Measurements from ENCODE around the gene FAM210B.

Gene FAM210B

DNA sequence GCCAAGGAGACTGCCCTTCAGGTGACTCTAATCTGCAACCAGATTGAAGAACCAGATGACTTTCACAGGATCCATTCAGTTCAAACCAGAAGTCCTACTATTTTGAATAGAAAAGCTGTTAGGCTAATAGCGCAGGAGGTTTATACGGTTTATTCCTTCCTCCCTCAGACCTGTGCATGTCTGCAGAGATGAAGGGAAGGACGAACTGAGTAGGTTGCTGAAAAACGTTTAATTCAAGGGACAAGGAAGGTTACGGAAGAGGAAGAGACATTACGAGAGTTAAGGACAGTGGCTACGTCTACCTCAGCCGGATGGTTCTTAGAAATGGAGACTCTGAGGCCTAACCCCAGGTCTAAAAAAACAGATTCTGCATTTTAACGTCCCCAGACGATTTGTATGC is 32.3 kb downstream of the FAM210B start:
- peak overlapping the region; percentile 93 for H3K9ac ChIP-seq (ENCODE audit: low read length)
- H3K36me3 ChIP-seq (ENCODE audit: low read length): peaks cover 29% of the 10 kb centered on the region; the same call in 1 of the 2 replicates
- H3F3A ChIP-seq (ENCODE audit: insufficient read depth): no peaks in the 10 kb centered on the region
- H3K27ac ChIP-seq (ENCODE audit: low read depth, low read length): peak overlapping the region; percentile 86
- peak overlapping the region; percentile 99 for H3K4me3 ChIP-seq (ENCODE audit: insufficient read depth, low read length, poor library complexity, severe bottlenecking)
- H3K9me3 ChIP-seq (ENCODE audit: insufficient read depth, low read length): no peaks in the 10 kb centered on the region
- H3K9me2 ChIP-seq (replicated peaks; ENCODE audit: insufficient read depth, low read length): no peaks in the 10 kb centered on the region
- peaks cover 86% of the 10 kb centered on the region for H3K79me2 ChIP-seq (ENCODE audit: insufficient read depth, low read length)
- 0 out of 2 replicates have a peak, but pooled peaks cover 4% of the 10 kb centered on the region for H4K20me1 ChIP-seq (ENCODE audit: low read depth, low read length)
- peak overlapping the region; percentile 66 for H3K4me2 ChIP-seq (ENCODE audit: low read depth, low read length, poor library complexity, severe bottlenecking)
- no peak overlapping the region for H2AFZ ChIP-seq (ENCODE audit: low read depth, low read length, severe bottlenecking)
- TF ChIP-seq EZH2phosphoT487 (conservative IDR thresholded peaks at IDR 0.05; ENCODE audit: low read length): no peak
- TF ChIP-seq, protein P1, sequence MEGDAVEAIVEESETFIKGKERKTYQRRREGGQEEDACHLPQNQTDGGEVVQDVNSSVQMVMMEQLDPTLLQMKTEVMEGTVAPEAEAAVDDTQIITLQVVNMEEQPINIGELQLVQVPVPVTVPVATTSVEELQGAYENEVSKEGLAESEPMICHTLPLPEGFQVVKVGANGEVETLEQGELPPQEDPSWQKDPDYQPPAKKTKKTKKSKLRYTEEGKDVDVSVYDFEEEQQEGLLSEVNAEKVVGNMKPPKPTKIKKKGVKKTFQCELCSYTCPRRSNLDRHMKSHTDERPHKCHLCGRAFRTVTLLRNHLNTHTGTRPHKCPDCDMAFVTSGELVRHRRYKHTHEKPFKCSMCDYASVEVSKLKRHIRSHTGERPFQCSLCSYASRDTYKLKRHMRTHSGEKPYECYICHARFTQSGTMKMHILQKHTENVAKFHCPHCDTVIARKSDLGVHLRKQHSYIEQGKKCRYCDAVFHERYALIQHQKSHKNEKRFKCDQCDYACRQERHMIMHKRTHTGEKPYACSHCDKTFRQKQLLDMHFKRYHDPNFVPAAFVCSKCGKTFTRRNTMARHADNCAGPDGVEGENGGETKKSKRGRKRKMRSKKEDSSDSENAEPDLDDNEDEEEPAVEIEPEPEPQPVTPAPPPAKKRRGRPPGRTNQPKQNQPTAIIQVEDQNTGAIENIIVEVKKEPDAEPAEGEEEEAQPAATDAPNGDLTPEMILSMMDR (IDR thresholded peaks at IDR 0.05; ENCODE audit: insufficient read depth, low read length, poor library complexity, severe bottlenecking): no peak
- H3K27me3 ChIP-seq (ENCODE audit: low read length): no peaks in the 10 kb centered on the region

DNA sequence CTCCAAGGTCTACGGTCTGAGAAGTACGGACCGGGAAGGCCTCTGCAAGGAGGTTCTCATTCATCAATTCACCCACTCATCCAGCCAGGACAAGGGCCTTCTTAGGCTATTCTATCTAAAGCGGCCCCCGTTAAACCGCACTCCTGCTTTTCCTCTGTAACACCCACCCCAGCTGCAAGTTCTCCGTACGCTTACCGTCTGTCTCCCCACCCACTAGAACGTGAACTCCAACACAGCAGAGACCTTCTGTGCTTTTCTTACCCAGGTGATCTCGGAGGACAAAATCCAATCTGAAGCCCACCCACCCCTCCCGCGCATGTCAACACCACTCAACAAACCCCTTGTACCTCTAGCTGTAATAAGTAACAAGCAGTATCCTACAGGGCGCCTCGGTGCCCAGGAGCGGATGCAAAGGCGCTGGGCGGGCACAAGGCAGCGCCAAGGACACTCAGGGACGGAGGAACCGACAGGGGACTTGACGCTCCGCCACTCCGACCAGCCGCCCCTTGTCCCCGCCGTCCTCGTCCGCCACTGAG is 32.9 kb downstream of the FAM210B start:
- 0 out of 2 replicates have a peak, but pooled peaks cover 1% of the 10 kb centered on the region for H4K20me1 ChIP-seq (ENCODE audit: low read depth, low read length)
- H2AFZ ChIP-seq (ENCODE audit: low read depth, low read length, severe bottlenecking): no peak overlapping the region

DNA sequence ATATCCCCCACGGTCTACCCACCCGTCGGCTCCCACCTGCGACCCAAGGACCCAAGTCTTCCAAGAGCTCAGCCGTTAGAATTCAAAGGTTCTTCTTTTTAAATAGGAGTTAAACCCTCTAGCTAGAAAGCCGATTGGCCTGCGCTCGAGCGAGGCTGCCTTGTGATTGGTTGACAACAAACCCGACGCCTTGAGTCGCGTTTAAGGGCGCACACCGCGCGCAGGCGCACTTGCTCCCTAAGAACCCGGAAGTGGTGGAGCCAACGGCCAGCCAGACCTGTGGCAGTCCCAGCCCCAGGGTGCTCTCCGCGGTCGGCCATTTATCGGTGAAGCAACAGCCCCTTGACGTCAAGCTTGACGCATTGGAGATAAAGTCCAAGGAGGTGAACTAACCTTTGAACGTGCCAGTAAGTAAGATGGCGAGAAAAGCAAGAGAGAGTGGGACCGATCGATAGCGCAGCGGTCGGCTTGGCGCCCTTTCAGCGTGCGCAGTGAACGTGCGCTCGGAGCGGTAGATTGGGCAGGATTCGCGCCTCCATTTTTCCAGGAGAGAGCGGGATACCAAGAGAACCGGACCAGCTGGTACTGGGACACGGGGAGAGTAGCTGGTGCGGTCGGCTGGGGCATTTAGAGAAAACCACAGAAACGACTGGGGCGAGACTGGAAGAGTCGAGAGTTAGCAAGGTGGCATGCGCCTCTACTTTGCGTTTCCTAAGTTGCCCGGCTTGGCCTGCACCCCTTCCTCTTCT is 33.5 kb downstream of the FAM210B start, which contains the start of the genes AURKA and CSTF1:
TSS of gene AURKA (minus strand) at position 84 of the 749 bp plus-strand sequence. CDS start 4,018 bp downstream, outside the sequence.
TSS of gene CSTF1 (plus strand) at position 514 of the 749 bp plus-strand sequence. CDS start 2,908 bp downstream, outside the sequence.
- Histone ChIP-seq H3K9ac (ENCODE audit: low read length) (peak within 1 kb of the TSS; percentile 93), H3K9me3 (ENCODE audit: insufficient read depth, low read length) (no peaks in the 10 kb centered on the region), H3K27me3 (ENCODE audit: low read length) (no peaks in the 10 kb centered on the region), H3K36me3 (ENCODE audit: low read length) (peaks cover 32% of the 10 kb centered on the region), H4K20me1 (ENCODE audit: low read depth, low read length) (no peaks in the 10 kb centered on the region), H3K79me2 (ENCODE audit: insufficient read depth, low read length) (peaks cover 75% of the 10 kb centered on the region), H3K27ac (ENCODE audit: low read depth, low read length) (peak within 1 kb of the TSS; percentile 86), H2AFZ (ENCODE audit: low read depth, low read length, severe bottlenecking) (peak within 1 kb of the TSS; percentile 49), H3K9me2 (replicated peaks; ENCODE audit: insufficient read depth, low read length) (no peaks in the 10 kb centered on the region), H3K4me2 (ENCODE audit: low read depth, low read length, poor library complexity, severe bottlenecking) (peak within 1 kb of the TSS; percentile 98), H3F3A (ENCODE audit: insufficient read depth) (no peaks in the 10 kb centered on the region), H3K4me3 (ENCODE audit: insufficient read depth, low read length, poor library complexity, severe bottlenecking) (peak within 1 kb of the TSS; percentile 99)
- TF ChIP-seq, protein P1 (IDR thresholded peaks at IDR 0.05; ENCODE audit: insufficient read depth, low read length, poor library complexity, severe bottlenecking): no peak
- TF ChIP-seq EZH2phosphoT487 (conservative IDR thresholded peaks at IDR 0.05; ENCODE audit: low read length): no peak

More for the DNA sequence above, 32.9 kb downstream of the FAM210B start:
- Histone ChIP-seq H3K27ac (ENCODE audit: low read depth, low read length) (peak overlapping the region; percentile 86), H3K9ac (ENCODE audit: low read length) (peak overlapping the region; percentile 93), H3K9me3 (ENCODE audit: insufficient read depth, low read length) (no peaks in the 10 kb centered on the region), H3K4me2 (ENCODE audit: low read depth, low read length, poor library complexity, severe bottlenecking) (peak overlapping the region; percentile 66), H3K36me3 (ENCODE audit: low read length) (peaks cover 29% of the 10 kb centered on the region), H3F3A (ENCODE audit: insufficient read depth) (no peaks in the 10 kb centered on the region), H3K79me2 (ENCODE audit: insufficient read depth, low read length) (peaks cover 79% of the 10 kb centered on the region), H3K27me3 (ENCODE audit: low read length) (no peaks in the 10 kb centered on the region), H3K4me3 (ENCODE audit: insufficient read depth, low read length, poor library complexity, severe bottlenecking) (peak overlapping the region; percentile 99), H3K9me2 (replicated peaks; ENCODE audit: insufficient read depth, low read length) (no peaks in the 10 kb centered on the region)
- TF ChIP-seq EZH2phosphoT487 (conservative IDR thresholded peaks at IDR 0.05; ENCODE audit: low read length): no peak
- TF ChIP-seq, protein P1 (IDR thresholded peaks at IDR 0.05; ENCODE audit: insufficient read depth, low read length, poor library complexity, severe bottlenecking): no peak
